Hepatocyte (in vitro differentiated cells): Measurements from ENCODE around the gene NADK. TPM values are rescaled to one million over a fixed set of nuclear protein-coding genes. Genes with fewer than 3 reads are reported as not detected.
"Not testable (repeated sequence)": the region's sequence is repeated elsewhere in the genome, so short reads cannot be mapped to it uniquely, and the experiment has no call there.

ENCODE experiments used
- DNase-seq: peaks from one replicate; pipeline ENCODE4 v3.0.0-alpha.2; 2016; ENCODE audit warnings: low spot score
- H2AFZ ChIP-seq: fragments of 200-600 bp; sonication (generic); 2 replicates; pipeline ENCODE4 v1.6.0; 2016; ENCODE audit warnings: antibody characterized with exemption, mild to moderate bottlenecking
- H3K27ac ChIP-seq: fragments of 200-600 bp; sonication (generic); 2 replicates; pipeline ENCODE4 v1.5.1; 2016; ENCODE audit warnings: mild to moderate bottlenecking
- H3K27me3 ChIP-seq: fragments of 200-600 bp; sonication (generic); 2 replicates; pipeline ENCODE4 v1.6.1; 2016
- H3K36me3 ChIP-seq: fragments of 200-600 bp; sonication (generic); replicated peaks from 2 replicates; pipeline ENCODE4 v1.5.1; 2016; ENCODE audit warnings: low read depth; ENCODE audit not compliant: insufficient read depth
- H3K4me1 ChIP-seq: fragments of 200-600 bp; sonication (generic); 2 replicates; pipeline ENCODE4 v1.5.1; 2016; ENCODE audit warnings: mild to moderate bottlenecking, moderate library complexity; ENCODE audit not compliant: insufficient read depth
- H3K4me2 ChIP-seq: fragments of 200-600 bp; sonication (generic); 2 replicates; pipeline ENCODE4 v1.6.0; 2016
- H3K4me3 ChIP-seq: fragments of 200-600 bp; sonication (generic); 2 replicates; pipeline ENCODE4 v1.5.1; 2016; ENCODE audit warnings: mild to moderate bottlenecking
- H3K79me2 ChIP-seq: fragments of 200-600 bp; sonication (generic); 2 replicates; pipeline ENCODE4 v1.6.0; 2017; ENCODE audit warnings: mild to moderate bottlenecking
- H3K9me2 ChIP-seq: fragments of 200-600 bp; sonication (generic); replicated peaks from 2 replicates; pipeline ENCODE4 v1.6.0; 2017; ENCODE audit warnings: mild to moderate bottlenecking; ENCODE audit not compliant: insufficient read depth
- H3K9me3 ChIP-seq: fragments of 200-600 bp; sonication (generic); 2 replicates; pipeline ENCODE4 v1.5.1; 2016; ENCODE audit warnings: low read depth, mild to moderate bottlenecking
- H4K20me1 ChIP-seq: fragments of 200-600 bp; sonication (generic); 2 replicates; pipeline ENCODE4 v1.6.0; 2016; ENCODE audit warnings: mild to moderate bottlenecking; ENCODE audit not compliant: insufficient read depth, poor library complexity, severe bottlenecking
- EZH2 ChIP-seq: fragments of 200-600 bp; sonication (generic); IDR thresholded peaks from 2 replicates; pipeline ENCODE4 v1.6.1; 2016; ENCODE audit warnings: antibody characterized with exemption, mild to moderate bottlenecking, borderline replicate concordance
- EZH2phosphoT487 ChIP-seq: fragments of 200-600 bp; sonication (generic); IDR thresholded peaks from one replicate; pipeline ENCODE4 v1.6.1; 2018; ENCODE audit warnings: antibody characterized with exemption, mild to moderate bottlenecking, low read depth, moderate library complexity; ENCODE audit not compliant: unreplicated experiment, severe bottlenecking
- WGBS: methylation state at CpG from one replicate; pipeline ENCODE4 v1.1.6; 2016; ENCODE audit warnings: low lambda C conversion rate; ENCODE audit errors: missing lambda C conversion rate; 5-methylcytosine and 5-hydroxymethylcytosine counted together
- polyA plus RNA-seq: library from polyadenylated mRNA; unstranded; fragments of >200 nt; fragmentation: Nextera tagmentation; extraction: Ambion mirVana; gene quantifications from 2 replicates; pipeline ENCODE4 v1.2.1, GENCODE V29; 2016
- total RNA-seq: library from RNA; depleted of rRNA; stranded (reverse); fragments of >200 nt; gene quantifications from 2 replicates; pipeline ENCODE4 v1.2.3, GENCODE V29; 2014
- TF ChIP-seq, protein P1 (sequence below): fragments of 200-600 bp; sonication (generic); IDR thresholded peaks from 2 replicates; pipeline ENCODE4 v1.5.1; 2016; ENCODE audit warnings: antibody characterized with exemption, mild to moderate bottlenecking; ENCODE audit not compliant: poor library complexity

Gene NADK
- total and polyA plus RNA-seq, 2 experiments from 2014 or later = 46.9 to 68.2 TPM

DNA sequence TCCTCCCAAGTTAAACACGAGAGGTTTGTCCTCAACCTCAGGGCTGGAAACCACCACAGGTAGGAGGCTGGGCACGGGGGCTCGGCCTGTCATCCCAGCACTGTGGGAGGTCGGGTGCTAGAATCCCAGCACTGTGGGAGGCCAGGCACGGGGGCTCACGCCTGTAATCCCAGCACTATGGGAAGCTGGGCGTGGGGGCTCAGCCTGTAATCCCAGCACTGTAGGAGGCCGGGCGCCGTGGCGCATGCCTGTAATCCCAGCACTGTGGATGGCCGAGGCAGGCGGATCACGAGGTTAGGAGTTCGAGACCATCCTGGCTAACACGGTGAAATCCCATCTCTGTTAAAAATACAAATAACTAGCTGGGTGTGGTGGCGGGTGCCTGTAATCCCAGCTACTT, 47.4 kb downstream of the NADK start:
- Histone ChIP-seq H3K27ac (no peak overlapping the region), H3K4me1 (no peaks in the 10 kb centered on the region), H3K79me2 (peaks cover 3% of the 10 kb centered on the region), H3K36me3 (no peaks in the 10 kb centered on the region), H4K20me1 (no peaks in the 10 kb centered on the region), H3K9me2 (no peaks in the 10 kb centered on the region), H2AFZ (no peak overlapping the region), H3K27me3 (no peaks in the 10 kb centered on the region), H3K4me3 (no peak overlapping the region), H3K4me2 (no peak overlapping the region), H3K9me3 (no peaks in the 10 kb centered on the region)
- TF ChIP-seq, protein P1, sequence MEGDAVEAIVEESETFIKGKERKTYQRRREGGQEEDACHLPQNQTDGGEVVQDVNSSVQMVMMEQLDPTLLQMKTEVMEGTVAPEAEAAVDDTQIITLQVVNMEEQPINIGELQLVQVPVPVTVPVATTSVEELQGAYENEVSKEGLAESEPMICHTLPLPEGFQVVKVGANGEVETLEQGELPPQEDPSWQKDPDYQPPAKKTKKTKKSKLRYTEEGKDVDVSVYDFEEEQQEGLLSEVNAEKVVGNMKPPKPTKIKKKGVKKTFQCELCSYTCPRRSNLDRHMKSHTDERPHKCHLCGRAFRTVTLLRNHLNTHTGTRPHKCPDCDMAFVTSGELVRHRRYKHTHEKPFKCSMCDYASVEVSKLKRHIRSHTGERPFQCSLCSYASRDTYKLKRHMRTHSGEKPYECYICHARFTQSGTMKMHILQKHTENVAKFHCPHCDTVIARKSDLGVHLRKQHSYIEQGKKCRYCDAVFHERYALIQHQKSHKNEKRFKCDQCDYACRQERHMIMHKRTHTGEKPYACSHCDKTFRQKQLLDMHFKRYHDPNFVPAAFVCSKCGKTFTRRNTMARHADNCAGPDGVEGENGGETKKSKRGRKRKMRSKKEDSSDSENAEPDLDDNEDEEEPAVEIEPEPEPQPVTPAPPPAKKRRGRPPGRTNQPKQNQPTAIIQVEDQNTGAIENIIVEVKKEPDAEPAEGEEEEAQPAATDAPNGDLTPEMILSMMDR = no peak
- no peak for TF ChIP-seq EZH2
- no peak for TF ChIP-seq EZH2phosphoT487
- 94% methylated on average over 17 of the region's 17 CpGs for WGBS
- no peak for DNase-seq

DNA sequence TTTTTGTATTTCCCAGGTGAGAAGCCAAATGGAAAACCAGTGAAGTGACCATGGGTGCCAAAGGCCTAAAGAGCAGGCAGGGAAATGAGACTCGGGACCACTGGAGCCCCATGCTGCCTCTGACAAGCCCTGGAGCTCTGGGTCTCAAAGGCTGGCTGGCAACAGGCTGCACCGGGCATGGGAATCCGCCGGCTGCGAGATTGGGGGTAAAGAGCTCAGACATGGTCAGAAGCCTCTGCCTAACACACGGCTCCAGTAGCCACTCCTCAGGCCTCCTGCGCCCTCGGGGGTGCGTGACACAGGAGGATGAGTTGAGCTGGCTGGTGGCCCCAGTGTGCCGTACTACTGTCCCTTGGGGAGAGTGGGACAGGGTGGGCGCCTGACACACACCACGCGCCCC, 48.0 kb downstream of the NADK start:
- H3K9me3 ChIP-seq, H3K27me3 ChIP-seq, H3K4me3 ChIP-seq, H3K9me2 ChIP-seq, H3K36me3 ChIP-seq, H3K4me1 ChIP-seq, H4K20me1 ChIP-seq, H3K79me2 ChIP-seq, DNase-seq, H3K27ac ChIP-seq, H3K4me2 ChIP-seq, H2AFZ ChIP-seq: not testable (repeated sequence)
- 93% methylated on average over 5 of the region's 13 CpGs for WGBS

DNA sequence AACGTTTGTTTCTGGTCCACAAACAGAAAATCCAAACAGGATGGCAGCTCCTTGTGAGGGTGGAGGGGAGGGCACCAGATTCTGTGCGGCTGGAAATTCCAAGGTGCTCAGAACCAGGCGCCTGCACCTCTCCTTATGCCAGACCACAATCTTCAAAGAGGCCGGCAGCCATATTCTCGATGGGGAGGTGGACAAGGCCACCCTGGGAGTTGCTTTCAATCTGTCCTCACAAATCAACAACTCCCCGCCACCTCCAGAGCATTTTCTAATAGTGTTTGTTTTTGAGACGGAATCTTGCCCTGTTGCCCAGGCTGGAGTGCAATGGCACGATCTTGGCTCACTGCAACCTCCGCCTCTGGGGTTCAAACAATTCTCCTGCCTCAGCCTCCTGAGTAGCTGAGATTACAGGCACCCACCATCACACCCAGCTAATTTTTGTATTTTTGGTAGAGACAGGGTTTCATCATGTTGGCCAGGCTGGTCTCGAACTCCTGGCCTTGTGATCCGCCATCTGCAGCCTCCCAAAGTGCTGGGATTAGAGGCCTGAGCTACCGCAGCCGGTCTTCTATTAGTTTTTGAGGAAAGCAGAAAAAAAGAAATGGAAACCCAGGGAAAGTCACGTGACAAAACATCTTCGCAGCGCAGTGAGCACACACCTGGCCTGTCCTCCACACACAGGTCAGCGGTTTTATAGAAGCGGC, 49.0 kb downstream of the NADK start:
- not testable (repeated sequence) for H3K79me2 ChIP-seq, H3K4me2 ChIP-seq, H4K20me1 ChIP-seq, H3K4me3 ChIP-seq, H3K9me2 ChIP-seq, H2AFZ ChIP-seq, H3K27me3 ChIP-seq, H3K36me3 ChIP-seq, DNase-seq, H3K9me3 ChIP-seq, H3K4me1 ChIP-seq
- 91% methylated on average over 15 of the region's 18 CpGs for WGBS
- peak overlapping the region; percentile 79 for H3K27ac ChIP-seq

DNA sequence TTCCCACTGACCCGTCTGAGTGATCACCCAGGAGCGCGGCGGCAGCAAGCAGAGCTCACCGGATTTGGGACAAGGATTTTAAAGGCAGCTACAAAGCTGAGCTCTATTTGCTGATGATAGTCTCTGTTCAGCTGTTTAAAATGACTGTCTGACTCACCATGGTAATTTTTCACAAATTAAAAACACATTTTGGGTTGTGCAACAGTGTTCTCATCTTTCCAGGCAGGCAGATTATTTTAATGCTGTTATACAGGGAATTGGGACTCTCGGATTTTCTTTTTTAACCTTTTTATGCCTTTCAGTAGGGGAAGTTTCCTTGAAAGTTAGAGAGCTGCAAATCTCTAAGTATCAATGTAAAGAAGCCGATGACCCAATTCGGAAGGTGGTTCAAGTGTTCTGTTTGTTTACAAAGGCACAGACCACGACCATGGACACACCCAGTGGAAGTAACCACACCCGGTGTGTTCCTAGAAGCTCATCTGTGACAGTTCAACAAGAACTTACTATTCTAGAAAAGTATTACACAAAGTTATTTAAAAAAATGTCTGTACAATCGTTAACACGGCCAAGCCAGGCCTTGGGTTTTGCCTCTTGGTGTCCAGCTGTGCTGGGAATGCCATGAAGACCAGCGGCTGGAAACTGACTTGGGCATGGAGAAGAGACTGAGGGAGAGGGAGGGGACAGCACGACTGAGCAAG, 49.8 kb downstream of the NADK start:
- not testable (repeated sequence) for H3K4me2 ChIP-seq

DNA sequence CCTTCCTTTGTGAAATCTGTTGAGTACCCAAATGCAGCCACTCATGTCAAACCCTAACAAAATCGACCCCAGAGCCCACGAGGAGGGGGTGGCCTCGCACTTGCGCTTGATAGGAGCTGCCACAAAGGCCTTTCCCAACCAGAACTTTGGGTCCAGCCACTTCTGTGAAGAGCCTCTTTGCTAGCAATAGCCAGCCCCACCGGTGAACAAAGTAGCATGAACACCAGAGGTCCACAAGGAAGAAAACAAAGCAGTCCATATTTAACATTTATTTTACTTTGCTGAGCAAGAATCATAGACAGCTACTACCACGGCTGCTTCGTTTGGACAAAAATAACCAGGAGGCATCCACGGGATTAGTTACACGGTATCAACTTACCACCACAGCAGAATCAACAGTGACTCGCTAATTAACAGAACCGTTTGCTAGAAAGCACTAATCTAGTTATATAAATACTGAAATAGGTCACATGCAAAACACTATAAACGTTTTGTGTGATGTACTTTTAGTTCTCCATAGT, 51.1 kb downstream of the NADK start:
- not testable (repeated sequence) for H3K27me3 ChIP-seq, H3K4me2 ChIP-seq, H3K79me2 ChIP-seq, H3K36me3 ChIP-seq, H4K20me1 ChIP-seq, DNase-seq, H3K9me2 ChIP-seq, H2AFZ ChIP-seq, H3K4me3 ChIP-seq, H3K4me1 ChIP-seq, H3K9me3 ChIP-seq, H3K27ac ChIP-seq
- 87% methylated on average over 11 of the region's 12 CpGs for WGBS

More for the DNA sequence above, 49.8 kb downstream of the NADK start:
- not testable (repeated sequence) for H3K9me3 ChIP-seq, H3K79me2 ChIP-seq, DNase-seq, H3K27me3 ChIP-seq, H3K36me3 ChIP-seq, H3K4me3 ChIP-seq, H3K9me2 ChIP-seq, H4K20me1 ChIP-seq, H3K4me1 ChIP-seq, H2AFZ ChIP-seq
- H3K27ac ChIP-seq = peak overlapping the region; percentile 79
- 71% methylated on average over 14 of the region's 14 CpGs for WGBS

DNA sequence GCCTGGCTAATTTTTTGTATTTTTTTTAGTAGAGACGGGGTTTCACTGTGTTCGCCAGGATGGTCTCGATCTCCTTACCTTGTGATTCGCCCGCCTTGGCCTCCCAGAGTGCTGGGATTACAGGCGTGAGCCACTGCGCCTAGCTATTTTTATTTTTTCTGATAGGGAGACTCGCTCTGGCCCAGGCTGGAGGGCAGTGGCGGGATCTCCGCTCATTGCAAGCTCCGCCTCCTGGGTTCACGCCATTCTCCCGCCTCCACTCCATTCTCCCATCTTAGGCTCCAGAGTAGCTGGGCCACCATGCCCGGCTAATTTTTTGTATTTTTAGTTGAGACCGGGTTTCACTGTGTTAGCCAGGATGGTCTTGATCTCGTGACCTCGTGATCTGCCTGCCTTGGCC, 52.2 kb downstream of the NADK start:
- not testable (repeated sequence) for DNase-seq, H3K4me1 ChIP-seq, H3K4me3 ChIP-seq, H3K79me2 ChIP-seq, H3K9me2 ChIP-seq, H3K36me3 ChIP-seq, H3K27me3 ChIP-seq, H4K20me1 ChIP-seq, H2AFZ ChIP-seq, H3K4me2 ChIP-seq, H3K27ac ChIP-seq, H3K9me3 ChIP-seq
- WGBS = 98% methylated on average over 17 of the region's 17 CpGs
